H9 (cell line): Measurements from ENCODE around the gene SWAP70. TPM values are rescaled to one million over a fixed set of nuclear protein-coding genes. Genes with fewer than 3 reads are reported as not detected.

ENCODE experiments used
- DNase-seq: peaks from one replicate; pipeline ENCODE4 v3.0.0-alpha.2; 2017
- H2AFZ ChIP-seq: one replicate; pipeline ENCODE4 v1.6.1; 2013; ENCODE audit warnings: mild to moderate bottlenecking, low read length, control low read depth, moderate library complexity
- H2AK5ac ChIP-seq: 2 replicates; pipeline ENCODE4 v1.6.1; 2013; ENCODE audit warnings: low read length, control low read depth, mixed read lengths; ENCODE audit not compliant: insufficient read length
- H2BK120ac ChIP-seq: one replicate; pipeline ENCODE4 v1.6.1; 2013; ENCODE audit warnings: low read depth, mild to moderate bottlenecking, low read length, control low read depth, inconsistent platforms; ENCODE audit not compliant: poor library complexity, severe bottlenecking
- H2BK12ac ChIP-seq: 2 replicates; pipeline ENCODE4 v1.6.1; 2013; ENCODE audit warnings: low read length, control low read depth, mixed read lengths, low read depth; ENCODE audit not compliant: insufficient read length
- H2BK15ac ChIP-seq: 2 replicates; pipeline ENCODE4 v1.6.1; 2013; ENCODE audit warnings: low read depth, low read length, control low read depth
- H2BK20ac ChIP-seq: one replicate; pipeline ENCODE4 v1.6.1; 2013; ENCODE audit warnings: low read depth, mild to moderate bottlenecking, low read length, control low read depth, inconsistent platforms; ENCODE audit not compliant: poor library complexity, severe bottlenecking
- H2BK5ac ChIP-seq: 2 replicates; pipeline ENCODE4 v1.6.1; 2013; ENCODE audit warnings: low read length, control low read depth, mixed read lengths; ENCODE audit not compliant: insufficient read length
- H3K14ac ChIP-seq: 2 replicates; pipeline ENCODE4 v1.6.1; 2013; ENCODE audit warnings: low read length, control low read depth; ENCODE audit not compliant: insufficient read depth
- H3K18ac ChIP-seq: 2 replicates; pipeline ENCODE4 v1.6.1; 2013; ENCODE audit warnings: low read depth, mild to moderate bottlenecking, mixed read lengths, low read length, control low read depth; ENCODE audit not compliant: insufficient read length
- H3K23ac ChIP-seq: 2 replicates; pipeline ENCODE4 v1.6.1; 2013; ENCODE audit warnings: low read length, control low read depth, mixed read lengths, low read depth; ENCODE audit not compliant: insufficient read length
- H3K23me2 ChIP-seq: 2 replicates; pipeline ENCODE4 v1.6.1; 2013; ENCODE audit warnings: low read depth, mild to moderate bottlenecking, mixed read lengths, low read length, control low read depth; ENCODE audit not compliant: insufficient read length, poor library complexity, severe bottlenecking
- H3K27ac ChIP-seq: 2 replicates; pipeline ENCODE4 v1.5.1; 2013; ENCODE audit warnings: low read length, control low read depth, mixed read lengths, low read depth; ENCODE audit not compliant: insufficient read length
- H3K27me3 ChIP-seq: 2 replicates; pipeline ENCODE4 v1.6.1; 2013; ENCODE audit warnings: low read length, control low read depth, inconsistent platforms; ENCODE audit not compliant: insufficient read depth
- H3K4ac ChIP-seq: 2 replicates; pipeline ENCODE4 v1.6.1; 2013; ENCODE audit warnings: low read depth, mild to moderate bottlenecking, control low read depth, inconsistent platforms, low read length, moderate library complexity
- H3K4me1 ChIP-seq: 2 replicates; pipeline ENCODE4 v1.6.1; 2013; ENCODE audit warnings: low read length, control low read depth, inconsistent platforms; ENCODE audit not compliant: insufficient read depth
- H3K4me2 ChIP-seq: 2 replicates; pipeline ENCODE4 v1.6.1; 2013; ENCODE audit warnings: low read length, control low read depth, mixed read lengths; ENCODE audit not compliant: insufficient read length, insufficient read depth
- H3K56ac ChIP-seq: 2 replicates; pipeline ENCODE4 v1.6.1; 2013; ENCODE audit warnings: low read depth, mild to moderate bottlenecking, mixed read lengths, low read length, control low read depth; ENCODE audit not compliant: insufficient read length
- H3K79me1 ChIP-seq: 2 replicates; pipeline ENCODE4 v1.6.1; 2013; ENCODE audit warnings: low read depth, mild to moderate bottlenecking, moderate library complexity, low read length, control low read depth, inconsistent platforms; ENCODE audit not compliant: insufficient read depth, poor library complexity, severe bottlenecking
- H3K79me2 ChIP-seq: 2 replicates; pipeline ENCODE4 v1.6.1; 2013; ENCODE audit warnings: low read length, control low read depth, inconsistent platforms; ENCODE audit not compliant: insufficient read depth
- H3K9ac ChIP-seq: 2 replicates; pipeline ENCODE4 v1.6.1; 2013; ENCODE audit warnings: low read length, control low read depth, mixed read lengths; ENCODE audit not compliant: insufficient read length; ENCODE audit errors: extremely low read depth
- H3K9me3 ChIP-seq: one replicate; pipeline ENCODE4 v1.6.1; 2013; ENCODE audit warnings: low read depth, low read length, inconsistent platforms; ENCODE audit not compliant: control insufficient read depth
- H3T11ph ChIP-seq: one replicate; pipeline ENCODE4 v1.6.1; 2013; ENCODE audit warnings: mild to moderate bottlenecking, low read length, control low read depth, inconsistent platforms
- H4K20me1 ChIP-seq: one replicate; pipeline ENCODE4 v1.6.1; 2013; ENCODE audit not compliant: control insufficient read depth, insufficient read length, insufficient read depth
- H4K5ac ChIP-seq: 2 replicates; pipeline ENCODE4 v1.6.1; 2013; ENCODE audit warnings: low read depth, mild to moderate bottlenecking, mixed read lengths, low read length, control low read depth; ENCODE audit not compliant: insufficient read length
- H4K8ac ChIP-seq: replicated peaks from 2 replicates; pipeline ENCODE4 v1.6.1; 2013; ENCODE audit warnings: low read length, control low read depth, mixed read lengths, low read depth; ENCODE audit not compliant: insufficient read length
- H4K91ac ChIP-seq: 2 replicates; pipeline ENCODE4 v1.6.1; 2013; ENCODE audit warnings: low read depth, mild to moderate bottlenecking, moderate library complexity, mixed read lengths, low read length, control low read depth; ENCODE audit not compliant: insufficient read length
- H3K27ac Mint-ChIP-seq, 3 experiments: 2 replicates in 2 of 3; 3 replicates in 1 of 3; pipeline ENCODE4 v1.8.0; 2020 to 2021; ENCODE audit warnings: mixed read lengths in 3 of 3, mild to moderate bottlenecking in 1 of 3, moderate library complexity in 1 of 3
- H3K27me3 Mint-ChIP-seq: 2 replicates; pipeline ENCODE4 v1.8.0; 2021; ENCODE audit warnings: low read depth, mild to moderate bottlenecking, moderate library complexity, mixed read lengths
- H3K36me3 Mint-ChIP-seq, 3 experiments: 2 replicates in 2 of 3; 3 replicates in 1 of 3; pipeline ENCODE4 v1.8.0; 2020 to 2021; ENCODE audit warnings: low read depth in 3 of 3, mixed read lengths in 3 of 3; ENCODE audit not compliant: insufficient read depth in 1 of 3
- H3K4me1 Mint-ChIP-seq, 2 experiments: 2 replicates each; pipeline ENCODE4 v1.8.0; 2020; ENCODE audit warnings: mixed read lengths in 2 of 2
- H3K4me3 Mint-ChIP-seq, 2 experiments: 2 replicates in 1 of 2; 3 replicates in 1 of 2; pipeline ENCODE4 v1.8.0; 2020 to 2021; ENCODE audit warnings: mild to moderate bottlenecking in 2 of 2, mixed read lengths in 2 of 2, moderate library complexity in 1 of 2
- H3K9me3 Mint-ChIP-seq, 2 experiments: 2 replicates in 1 of 2; 3 replicates in 1 of 2; pipeline ENCODE4 v1.8.0; 2020; ENCODE audit warnings: mild to moderate bottlenecking in 2 of 2, mixed read lengths in 2 of 2, moderate library complexity in 1 of 2
- WGBS: extraction: QIAGEN DNeasy Blood & Tissue Kit; methylation state at CpG from one replicate; pipeline ENCODE4 v1.1.7; 2013; ENCODE audit warnings: missing lambda C conversion rate, low lambda C conversion rate, mixed read lengths; ENCODE audit not compliant: insufficient read length; ENCODE audit errors: extremely low coverage; 5-methylcytosine and 5-hydroxymethylcytosine counted together
- total RNA-seq: library from RNA; stranded (reverse); gene quantifications from 2 replicates; pipeline ENCODE4 v1.2.1, GENCODE V29; 2021
- TF ChIP-seq, protein P1 (sequence below): fragments of 200-600 bp; sonication (generic); conservative IDR thresholded peaks from 3 replicates; pipeline ENCODE4 v1.8.0; 2021; ENCODE audit warnings: antibody characterized with exemption, mild to moderate bottlenecking

Gene SWAP70
- total RNA-seq, 1 experiment from 2014 or later, result 34.4 TPM

DNA sequence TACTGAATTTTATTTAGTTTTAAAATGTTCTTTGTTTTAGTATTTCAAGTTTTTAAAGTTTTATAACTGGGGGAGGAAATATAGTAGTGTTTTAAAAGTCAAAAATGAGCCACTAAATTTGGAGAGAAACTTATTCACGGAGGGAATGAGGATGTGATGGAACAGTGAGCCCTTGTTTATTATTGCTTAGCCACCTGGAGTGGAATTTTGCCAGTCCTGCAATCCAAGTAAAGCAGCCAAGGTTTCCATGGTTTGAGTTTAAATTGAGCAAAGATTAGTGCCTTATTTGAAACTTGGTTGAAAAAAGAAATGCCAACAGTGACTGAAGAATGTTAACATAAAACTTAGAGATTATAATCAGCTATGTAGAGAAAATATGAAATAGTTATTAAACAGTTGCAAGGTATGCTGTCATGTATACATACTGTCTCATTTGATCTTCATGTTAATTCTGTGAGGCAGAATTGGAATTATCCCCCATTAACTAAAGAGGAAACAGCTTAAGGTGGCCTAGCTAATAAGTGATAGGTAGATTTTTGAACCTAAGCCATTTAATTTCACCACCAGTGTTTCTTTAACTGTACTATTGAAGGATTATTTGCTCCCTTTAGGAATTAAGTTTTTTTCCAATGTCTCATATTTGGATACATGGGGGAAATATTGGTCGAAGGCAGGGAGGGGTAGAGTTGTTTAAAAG is 36.4 kb downstream of the SWAP70 start:
- H3K4me1 Mint-ChIP-seq, result peaks cover 7% of the 10 kb centered on the region in 2 experiments
- no peaks in the 10 kb centered on the region for H3K23me2 ChIP-seq
- TF ChIP-seq, protein P1, sequence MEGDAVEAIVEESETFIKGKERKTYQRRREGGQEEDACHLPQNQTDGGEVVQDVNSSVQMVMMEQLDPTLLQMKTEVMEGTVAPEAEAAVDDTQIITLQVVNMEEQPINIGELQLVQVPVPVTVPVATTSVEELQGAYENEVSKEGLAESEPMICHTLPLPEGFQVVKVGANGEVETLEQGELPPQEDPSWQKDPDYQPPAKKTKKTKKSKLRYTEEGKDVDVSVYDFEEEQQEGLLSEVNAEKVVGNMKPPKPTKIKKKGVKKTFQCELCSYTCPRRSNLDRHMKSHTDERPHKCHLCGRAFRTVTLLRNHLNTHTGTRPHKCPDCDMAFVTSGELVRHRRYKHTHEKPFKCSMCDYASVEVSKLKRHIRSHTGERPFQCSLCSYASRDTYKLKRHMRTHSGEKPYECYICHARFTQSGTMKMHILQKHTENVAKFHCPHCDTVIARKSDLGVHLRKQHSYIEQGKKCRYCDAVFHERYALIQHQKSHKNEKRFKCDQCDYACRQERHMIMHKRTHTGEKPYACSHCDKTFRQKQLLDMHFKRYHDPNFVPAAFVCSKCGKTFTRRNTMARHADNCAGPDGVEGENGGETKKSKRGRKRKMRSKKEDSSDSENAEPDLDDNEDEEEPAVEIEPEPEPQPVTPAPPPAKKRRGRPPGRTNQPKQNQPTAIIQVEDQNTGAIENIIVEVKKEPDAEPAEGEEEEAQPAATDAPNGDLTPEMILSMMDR, result no peak
- H3T11ph ChIP-seq, result no peak overlapping the region
- no peaks in the 10 kb centered on the region for H3K9me3 ChIP-seq
- H4K20me1 ChIP-seq, result no peaks in the 10 kb centered on the region
- H2BK20ac ChIP-seq, result no peak overlapping the region
- H2BK120ac ChIP-seq, result no peak overlapping the region
- no peaks in the 10 kb centered on the region for H3K27me3 ChIP-seq
- no peak overlapping the region for H2BK15ac ChIP-seq
- H3K27me3 Mint-ChIP-seq, result no peaks in the 10 kb centered on the region
- peaks cover 6 to 24% (median 15%) of the 10 kb centered on the region in 3 experiments for H3K36me3 Mint-ChIP-seq
- no peak overlapping the region for H3K4me2 ChIP-seq
- no peak overlapping the region for H3K23ac ChIP-seq
- H3K4ac ChIP-seq, result no peak overlapping the region
- no peak overlapping the region for H3K9ac ChIP-seq
- no peak overlapping the region for H3K4me3 Mint-ChIP-seq
- H2AFZ ChIP-seq, result no peak overlapping the region
- H3K79me1 ChIP-seq, result peaks cover 3% of the 10 kb centered on the region
- DNase-seq, result no peak
- no peaks in the 10 kb centered on the region for H3K4me1 ChIP-seq
- H4K8ac ChIP-seq, result no peak overlapping the region
- H4K5ac ChIP-seq, result no peak overlapping the region
- no peak overlapping the region for H3K27ac ChIP-seq
- H3K14ac ChIP-seq, result no peak overlapping the region
- no peak overlapping the region for H4K91ac ChIP-seq
- H2AK5ac ChIP-seq, result no peak overlapping the region
- WGBS, result no CpG with 5 or more reads among the region's 2 CpGs
- no peak overlapping the region for H2BK12ac ChIP-seq
- peaks cover 2% of the 10 kb centered on the region; the same call in 1 of the 2 replicates for H3K79me2 ChIP-seq
- H2BK5ac ChIP-seq, result no peak overlapping the region
- H3K27ac Mint-ChIP-seq, result no peak overlapping the region; a peak in 1 of 7 replicates
- no peak overlapping the region for H3K18ac ChIP-seq
- H3K56ac ChIP-seq, result no peak overlapping the region
- H3K9me3 Mint-ChIP-seq, result peaks cover 0 to 2% of the 10 kb centered on the region in 2 experiments; a peak in 2 of 5 replicates
